ENCODE measurements around the gene OR2S2.
A peak's percentile ranks its signal among the peaks of the same experiment; 100 is the strongest.

Gene OR2S2

GRCh38 chr9:35940458-35941407, 17.2 kb downstream of the OR2S2 start:
- Histone ChIP-seq H3K36me3 (ENCODE audit: control insufficient read depth in 4 of 4, insufficient read depth in 4 of 4, low read length in 3 of 4) (no peaks in the 10 kb centered on the region), H3K27ac (ENCODE audit: insufficient read depth in 1 of 2, low read depth in 1 of 2, low read length in 2 of 2, poor library complexity in 1 of 2, severe bottlenecking in 2 of 2) (no peak overlapping the region), H3K9me3 (ENCODE audit: control extremely low read depth in 1 of 5, control insufficient read depth in 4 of 5, insufficient read depth in 2 of 5, low read depth in 1 of 5, low read length in 4 of 5) (no peaks in the 10 kb centered on the region), H3K27me3 (replicated peaks in 2 of 5; ENCODE audit: control insufficient read depth in 4 of 5, insufficient read depth in 5 of 5, low read length in 4 of 5) (no peaks in the 10 kb centered on the region), H3K4me1 (ENCODE audit: control extremely low read depth in 1 of 4, control insufficient read depth in 4 of 4, insufficient read depth in 4 of 4, low read length in 3 of 4) (peaks cover 2 to 36% (median 6%) of the 10 kb centered on the region in 4 experiments), H3K4me3 (ENCODE audit: control insufficient read depth in 1 of 7, extremely low read depth in 1 of 7, insufficient read depth in 4 of 7, low read depth in 2 of 7, low read length in 6 of 7) (no peak overlapping the region)
- POLR2A ChIA-PET, result no interaction called here
- CTCF ChIA-PET, result interaction anchor here (1.4 to 9.0 kb wide), 9 partner anchors 18 to 115 kb away, joined by 3 to 104 read pairs (median 4); partner anchors contain the start of genes HRCT1 and SPAAR
- DNase-seq, result peak in 2 of 3 donors; percentile 33 to 44
- 75% methylated on average over 5 of the region's 7 CpGs for WGBS (ENCODE audit: insufficient coverage)

- Histone ChIP-seq H3K36me3 (ENCODE audit: control insufficient read depth in 4 of 4, insufficient read depth in 4 of 4, low read length in 3 of 4) (no peaks in the 10 kb centered on the region), H3K4me3 (ENCODE audit: control insufficient read depth in 1 of 7, extremely low read depth in 1 of 7, insufficient read depth in 4 of 7, low read depth in 2 of 7, low read length in 6 of 7) (no peak overlapping the region), H3K27me3 (replicated peaks in 2 of 5; ENCODE audit: control insufficient read depth in 4 of 5, insufficient read depth in 5 of 5, low read length in 4 of 5) (no peaks in the 10 kb centered on the region), H3K9me3 (ENCODE audit: control extremely low read depth in 1 of 5, control insufficient read depth in 4 of 5, insufficient read depth in 2 of 5, low read depth in 1 of 5, low read length in 4 of 5) (no peaks in the 10 kb centered on the region), H3K4me1 (ENCODE audit: control extremely low read depth in 1 of 4, control insufficient read depth in 4 of 4, insufficient read depth in 4 of 4, low read length in 3 of 4) (peaks cover 0 to 30% (median 4%) of the 10 kb centered on the region in 4 experiments), H3K27ac (ENCODE audit: insufficient read depth in 1 of 2, low read depth in 1 of 2, low read length in 2 of 2, poor library complexity in 1 of 2, severe bottlenecking in 2 of 2) (no peak overlapping the region)
- DNase-seq, result no peak
- WGBS (ENCODE audit: insufficient coverage), result 100% methylated on average over 4 of the region's 8 CpGs
- POLR2A ChIA-PET, result no interaction called here
- CTCF ChIA-PET, result interaction anchor here (1.4 to 9.0 kb wide), 8 partner anchors 17 to 68 kb away, joined by 3 to 104 read pairs (median 4); partner anchors contain the start of genes HRCT1 and SPAAR
Observed at GRCh38 chr9:35939679-35940250, 18.2 kb downstream of the OR2S2 start.

- POLR2A ChIA-PET, result no interaction called here
- CTCF ChIA-PET, result interaction anchor here (1.6 to 9.0 kb wide), 2 partner anchors 34 to 56 kb away, joined by 4 to 104 read pairs; partner anchors contain the start of genes HRCT1 and SPAAR
- no peak overlapping the region for H3K27ac ChIP-seq (ENCODE audit: insufficient read depth in 1 of 2, low read depth in 1 of 2, low read length in 2 of 2, poor library complexity in 1 of 2, severe bottlenecking in 2 of 2)
- no peaks in the 10 kb centered on the region for H3K9me3 ChIP-seq (ENCODE audit: control extremely low read depth in 1 of 5, control insufficient read depth in 4 of 5, insufficient read depth in 2 of 5, low read depth in 1 of 5, low read length in 4 of 5)
- no peaks in the 10 kb centered on the region for H3K27me3 ChIP-seq (replicated peaks in 2 of 5; ENCODE audit: control insufficient read depth in 4 of 5, insufficient read depth in 5 of 5, low read length in 4 of 5)
- H3K4me3 ChIP-seq (ENCODE audit: control insufficient read depth in 1 of 7, extremely low read depth in 1 of 7, insufficient read depth in 4 of 7, low read depth in 2 of 7, low read length in 6 of 7), result no peak overlapping the region
- peaks cover 0 to 26% (median 1%) of the 10 kb centered on the region in 4 experiments for H3K4me1 ChIP-seq (ENCODE audit: control extremely low read depth in 1 of 4, control insufficient read depth in 4 of 4, insufficient read depth in 4 of 4, low read length in 3 of 4)
- DNase-seq, result no peak
- WGBS (ENCODE audit: insufficient coverage), result 91% methylated on average over 7 of the region's 10 CpGs
- H3K36me3 ChIP-seq (ENCODE audit: control insufficient read depth in 4 of 4, insufficient read depth in 4 of 4, low read length in 3 of 4), result no peaks in the 10 kb centered on the region
Observed at GRCh38 chr9:35938474-35939356, 19.2 kb downstream of the OR2S2 start.

- WGBS (ENCODE audit: insufficient coverage), result 83% methylated on average over 1 of the region's 2 CpGs
- Histone ChIP-seq H3K4me1 (ENCODE audit: control extremely low read depth in 1 of 4, control insufficient read depth in 4 of 4, insufficient read depth in 4 of 4, low read length in 3 of 4) (peaks cover 0 to 32% (median 2%) of the 10 kb centered on the region in 4 experiments), H3K9me3 (ENCODE audit: control extremely low read depth in 1 of 5, control insufficient read depth in 4 of 5, insufficient read depth in 2 of 5, low read depth in 1 of 5, low read length in 4 of 5) (no peaks in the 10 kb centered on the region), H3K27ac (ENCODE audit: insufficient read depth in 1 of 2, low read depth in 1 of 2, low read length in 2 of 2, poor library complexity in 1 of 2, severe bottlenecking in 2 of 2) (no peak overlapping the region), H3K4me3 (ENCODE audit: control insufficient read depth in 1 of 7, extremely low read depth in 1 of 7, insufficient read depth in 4 of 7, low read depth in 2 of 7, low read length in 6 of 7) (no peak overlapping the region), H3K27me3 (replicated peaks in 2 of 5; ENCODE audit: control insufficient read depth in 4 of 5, insufficient read depth in 5 of 5, low read length in 4 of 5) (no peaks in the 10 kb centered on the region), H3K36me3 (ENCODE audit: control insufficient read depth in 4 of 4, insufficient read depth in 4 of 4, low read length in 3 of 4) (no peaks in the 10 kb centered on the region)
- ChIA-PET CTCF (interaction anchor here (5.7 kb wide), 1 partner anchor 8 kb away, joined by 22 read pairs; no protein-coding TSS in a partner anchor), POLR2A (no interaction called here)
- peak in 2 of 3 donors; percentile 42 to 63 for DNase-seq
Observed at GRCh38 chr9:35937227-35937626, 20.7 kb downstream of the OR2S2 start.

GRCh38 chr9:35935755-35936509, 22.0 kb downstream of the OR2S2 start:
- ChIA-PET CTCF (interaction anchor here (0.9 to 5.7 kb wide), 4 partner anchors 9 to 54 kb away, joined by 3 to 22 read pairs (median 4); no protein-coding TSS in a partner anchor), POLR2A (interaction anchor here (0.6 kb wide), 1 partner anchor 10 kb away, joined by 3 read pairs; no protein-coding TSS in a partner anchor)
- 100% methylated on average over 1 of the region's 7 CpGs for WGBS (ENCODE audit: insufficient coverage)

GRCh38 chr9:35935261-35935660, 22.7 kb downstream of the OR2S2 start:
- Histone ChIP-seq H3K9me3 (ENCODE audit: control extremely low read depth in 1 of 5, control insufficient read depth in 4 of 5, insufficient read depth in 2 of 5, low read depth in 1 of 5, low read length in 4 of 5) (no peaks in the 10 kb centered on the region), H3K27ac (ENCODE audit: insufficient read depth in 1 of 2, low read depth in 1 of 2, low read length in 2 of 2, poor library complexity in 1 of 2, severe bottlenecking in 2 of 2) (no peak overlapping the region), H3K4me1 (ENCODE audit: control extremely low read depth in 1 of 4, control insufficient read depth in 4 of 4, insufficient read depth in 4 of 4, low read length in 3 of 4) (peaks cover 0 to 21% (median under 1%) of the 10 kb centered on the region in 4 experiments), H3K36me3 (ENCODE audit: control insufficient read depth in 4 of 4, insufficient read depth in 4 of 4, low read length in 3 of 4) (no peaks in the 10 kb centered on the region), H3K27me3 (replicated peaks in 2 of 5; ENCODE audit: control insufficient read depth in 4 of 5, insufficient read depth in 5 of 5, low read length in 4 of 5) (no peaks in the 10 kb centered on the region), H3K4me3 (ENCODE audit: control insufficient read depth in 1 of 7, extremely low read depth in 1 of 7, insufficient read depth in 4 of 7, low read depth in 2 of 7, low read length in 6 of 7) (no peak overlapping the region)
- 97% methylated on average over 4 of the region's 4 CpGs for WGBS (ENCODE audit: insufficient coverage)
- POLR2A ChIA-PET, result interaction anchor here (0.6 kb wide), 1 partner anchor 11 kb away, joined by 3 read pairs; no protein-coding TSS in a partner anchor
- no peak for DNase-seq
- CTCF ChIA-PET, result interaction anchor here (0.9 to 5.7 kb wide), 4 partner anchors 10 to 53 kb away, joined by 3 to 22 read pairs (median 4); no protein-coding TSS in a partner anchor

More at GRCh38 chr9:35935755-35936509, 22.0 kb downstream of the OR2S2 start:
- no peak for DNase-seq
- H3K27ac ChIP-seq (ENCODE audit: insufficient read depth in 1 of 2, low read depth in 1 of 2, low read length in 2 of 2, poor library complexity in 1 of 2, severe bottlenecking in 2 of 2), result no peak overlapping the region
- peaks cover 0 to 28% (median 2%) of the 10 kb centered on the region in 4 experiments for H3K4me1 ChIP-seq (ENCODE audit: control extremely low read depth in 1 of 4, control insufficient read depth in 4 of 4, insufficient read depth in 4 of 4, low read length in 3 of 4)
- no peaks in the 10 kb centered on the region for H3K36me3 ChIP-seq (ENCODE audit: control insufficient read depth in 4 of 4, insufficient read depth in 4 of 4, low read length in 3 of 4)
- no peak overlapping the region for H3K4me3 ChIP-seq (ENCODE audit: control insufficient read depth in 1 of 7, extremely low read depth in 1 of 7, insufficient read depth in 4 of 7, low read depth in 2 of 7, low read length in 6 of 7)
- H3K9me3 ChIP-seq (ENCODE audit: control extremely low read depth in 1 of 5, control insufficient read depth in 4 of 5, insufficient read depth in 2 of 5, low read depth in 1 of 5, low read length in 4 of 5), result no peaks in the 10 kb centered on the region
- no peaks in the 10 kb centered on the region for H3K27me3 ChIP-seq (replicated peaks in 2 of 5; ENCODE audit: control insufficient read depth in 4 of 5, insufficient read depth in 5 of 5, low read length in 4 of 5)

Data from common myeloid progenitor, CD34-positive (primary cell).